Stimulated activated naive CD8-positive, alpha-beta T cell treated with anti-CD3 and anti-CD28 coated beads, Interleukin-15, Interleukin-2, amounts not matched to agents 100 ng/mL and 50 ng/mL, for 24 hours (primary cell): Measurements from ENCODE around the gene ANTKMT.
"Not testable (repeated sequence)": the region's sequence is repeated elsewhere in the genome, so short reads cannot be mapped to it uniquely, and the experiment has no call there.

Source experiments
- H3K27ac Mint-ChIP-seq: one replicate; pipeline ENCODE4 v1.8.0; 2021; ENCODE audit warnings: mild to moderate bottlenecking, mixed read lengths
- H3K27me3 Mint-ChIP-seq: one replicate; pipeline ENCODE4 v1.8.0; 2021; ENCODE audit warnings: mixed read lengths
- H3K36me3 Mint-ChIP-seq: one replicate; pipeline ENCODE4 v1.8.0; 2021; ENCODE audit warnings: low read depth, mixed read lengths
- H3K4me1 Mint-ChIP-seq: one replicate; pipeline ENCODE4 v1.8.0; 2021; ENCODE audit warnings: low read depth, mixed read lengths
- H3K4me3 Mint-ChIP-seq: one replicate; pipeline ENCODE4 v1.8.0; 2021; ENCODE audit warnings: mild to moderate bottlenecking, mixed read lengths
- H3K9me3 Mint-ChIP-seq: one replicate; pipeline ENCODE4 v1.8.0; 2021; ENCODE audit warnings: mixed read lengths

Gene ANTKMT

DNA sequence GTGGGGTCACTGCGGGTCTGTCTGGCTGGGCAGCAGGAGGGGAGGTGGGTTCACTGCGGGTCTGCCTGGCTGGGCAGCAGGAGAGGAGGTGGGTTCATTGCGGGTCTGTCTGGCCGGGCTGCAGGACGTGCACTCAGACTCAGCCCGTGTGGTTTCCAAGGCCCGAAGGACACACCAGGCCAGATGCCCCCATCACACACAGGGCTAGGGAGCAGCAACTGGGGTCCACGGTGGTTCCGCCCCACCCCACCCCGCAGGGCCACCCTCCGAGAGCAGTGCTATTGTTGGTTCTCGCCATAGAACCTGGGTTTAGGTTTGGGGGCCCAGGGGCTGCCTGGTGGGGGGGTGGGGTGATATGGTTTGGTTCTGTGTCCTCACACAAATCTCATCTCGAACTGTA lies 25.7 kb downstream of the ANTKMT start:
- Mint-ChIP-seq H3K36me3 (no peaks in the 10 kb centered on the region), H3K4me1 (no peaks in the 10 kb centered on the region), H3K27ac (no peak overlapping the region), H3K27me3 (no peaks in the 10 kb centered on the region), H3K4me3 (no peak overlapping the region), H3K9me3 (no peaks in the 10 kb centered on the region)

DNA sequence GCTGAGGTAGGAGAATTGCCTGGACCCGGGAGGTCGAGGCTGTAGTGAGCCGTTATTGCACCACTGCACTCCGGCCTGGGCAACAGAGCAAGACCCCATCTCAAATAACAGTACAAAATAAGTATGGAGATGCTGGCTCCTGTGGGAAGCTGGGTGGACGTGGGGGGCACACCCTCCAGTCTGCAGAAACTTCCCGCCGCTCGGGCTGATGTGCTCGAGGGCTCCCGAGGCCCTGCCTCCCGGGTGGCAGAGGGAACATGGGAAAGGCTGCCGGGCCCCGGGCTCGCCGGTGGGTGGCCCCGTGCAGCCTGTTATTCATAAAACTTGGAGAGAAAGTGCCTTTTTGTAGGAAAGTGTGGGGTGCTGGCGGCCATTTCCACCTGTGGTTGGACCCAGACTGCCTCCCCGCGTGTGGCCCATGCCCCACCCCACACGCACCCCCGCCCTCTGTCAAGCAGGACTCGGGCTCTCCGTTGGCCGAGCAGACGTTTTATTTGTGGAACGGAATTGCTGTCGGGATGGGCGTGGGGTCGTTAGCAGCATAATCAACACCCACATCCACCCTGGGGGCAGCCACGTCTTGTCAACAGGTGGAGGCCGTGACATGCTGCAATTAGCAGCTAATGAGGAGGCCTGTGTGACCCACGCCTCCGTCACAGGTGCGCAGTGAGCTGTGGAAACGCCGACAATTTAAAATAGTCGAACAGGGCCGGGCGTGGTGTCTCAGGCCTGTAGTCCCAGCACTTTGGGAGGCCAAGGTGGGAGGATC lies 27.2 kb downstream of the ANTKMT start:
- no peak overlapping the region for H3K4me3 Mint-ChIP-seq
- H3K4me1 Mint-ChIP-seq: no peaks in the 10 kb centered on the region
- H3K27me3 Mint-ChIP-seq: no peaks in the 10 kb centered on the region
- no peak overlapping the region for H3K27ac Mint-ChIP-seq
- no peaks in the 10 kb centered on the region for H3K9me3 Mint-ChIP-seq
- H3K36me3 Mint-ChIP-seq: no peaks in the 10 kb centered on the region

DNA sequence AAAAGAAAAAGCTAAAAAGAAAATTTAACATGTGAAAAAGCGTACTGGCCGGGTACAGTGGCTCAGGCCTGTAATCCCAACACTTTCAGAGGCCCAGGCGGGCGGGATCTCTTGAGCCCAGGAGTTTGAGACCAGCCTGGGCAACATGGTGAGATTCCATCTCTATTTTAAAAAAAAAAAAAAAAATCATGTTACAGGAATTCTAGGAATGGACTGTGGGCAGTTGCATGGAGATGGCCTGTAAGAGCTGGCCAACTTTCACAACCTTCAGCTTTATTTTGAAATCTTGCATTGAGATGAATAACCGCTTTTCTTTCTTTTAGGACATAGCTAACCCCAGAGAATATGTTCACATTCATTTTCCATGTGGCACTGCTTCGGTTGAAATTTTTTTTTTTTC lies 28.1 kb downstream of the ANTKMT start:
- H3K27me3 Mint-ChIP-seq: no peaks in the 10 kb centered on the region
- H3K36me3 Mint-ChIP-seq: no peaks in the 10 kb centered on the region
- no peaks in the 10 kb centered on the region for H3K9me3 Mint-ChIP-seq
- no peak overlapping the region for H3K4me3 Mint-ChIP-seq
- H3K4me1 Mint-ChIP-seq: no peaks in the 10 kb centered on the region
- H3K27ac Mint-ChIP-seq: no peak overlapping the region

GRCh38 chr16:750485-750884 lies 29.5 kb downstream of the ANTKMT start:
- no peaks in the 10 kb centered on the region for H3K27me3 Mint-ChIP-seq
- H3K9me3 Mint-ChIP-seq: no peaks in the 10 kb centered on the region
- H3K4me3 Mint-ChIP-seq: no peak overlapping the region
- H3K4me1 Mint-ChIP-seq: no peaks in the 10 kb centered on the region
- no peaks in the 10 kb centered on the region for H3K36me3 Mint-ChIP-seq
- H3K27ac Mint-ChIP-seq: no peak overlapping the region

- no peaks in the 10 kb centered on the region for H3K27me3 Mint-ChIP-seq
These were observed 30.4 kb downstream of the ANTKMT start for GRCh38 chr16:751152-752006.

GRCh38 chr16:752007-752312 lies 31.0 kb downstream of the ANTKMT start:
- H3K36me3 Mint-ChIP-seq: no peaks in the 10 kb centered on the region
- no peak overlapping the region for H3K4me3 Mint-ChIP-seq
- no peaks in the 10 kb centered on the region for H3K4me1 Mint-ChIP-seq
- no peaks in the 10 kb centered on the region for H3K9me3 Mint-ChIP-seq
- no peaks in the 10 kb centered on the region for H3K27me3 Mint-ChIP-seq
- no peak overlapping the region for H3K27ac Mint-ChIP-seq

More at GRCh38 chr16:751152-752006, 30.4 kb downstream of the ANTKMT start:
- no peaks in the 10 kb centered on the region for H3K36me3 Mint-ChIP-seq
- H3K9me3 Mint-ChIP-seq: no peaks in the 10 kb centered on the region
- no peak overlapping the region for H3K27ac Mint-ChIP-seq
- no peak overlapping the region for H3K4me3 Mint-ChIP-seq
- no peaks in the 10 kb centered on the region for H3K4me1 Mint-ChIP-seq

GRCh38 chr16:754121-754607 lies 33.2 kb downstream of the ANTKMT start:
- H3K4me1 Mint-ChIP-seq, H3K27me3 Mint-ChIP-seq, H3K4me3 Mint-ChIP-seq, H3K36me3 Mint-ChIP-seq, H3K27ac Mint-ChIP-seq, H3K9me3 Mint-ChIP-seq: not testable (repeated sequence)

DNA sequence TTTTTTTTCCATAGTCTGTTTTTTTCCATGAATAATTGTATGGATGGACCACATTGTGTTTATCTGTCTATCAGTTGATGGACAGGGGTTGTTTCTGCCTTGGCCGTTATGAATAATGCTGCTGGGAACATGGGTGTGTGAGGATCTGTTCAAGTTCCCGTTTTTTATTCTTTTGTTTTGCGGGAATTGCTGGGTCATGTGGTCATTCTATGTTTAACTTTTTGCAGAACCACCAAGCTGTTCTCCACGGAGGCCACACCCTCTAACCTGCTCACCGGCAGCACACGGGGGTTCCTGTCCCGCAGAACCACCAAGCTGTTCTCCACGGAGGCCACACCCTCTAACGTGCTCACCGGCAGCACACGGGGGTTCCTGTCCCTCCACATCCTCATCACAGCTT lies 33.7 kb downstream of the ANTKMT start:
- Mint-ChIP-seq H3K4me1 (no peaks in the 10 kb centered on the region), H3K27me3 (peaks cover 5% of the 10 kb centered on the region), H3K9me3 (no peaks in the 10 kb centered on the region), H3K27ac (no peak overlapping the region), H3K36me3 (no peaks in the 10 kb centered on the region), H3K4me3 (no peak overlapping the region)

- H3K4me1 Mint-ChIP-seq: no peaks in the 10 kb centered on the region
These were observed 35.5 kb downstream of the ANTKMT start for GRCh38 chr16:756428-756827.

GRCh38 chr16:759110-759910 lies 38.4 kb downstream of the ANTKMT start:
- H3K36me3 Mint-ChIP-seq: no peaks in the 10 kb centered on the region
- no peak overlapping the region for H3K27ac Mint-ChIP-seq
- H3K27me3 Mint-ChIP-seq: peaks cover 5% of the 10 kb centered on the region
- no peak overlapping the region for H3K4me3 Mint-ChIP-seq
- no peaks in the 10 kb centered on the region for H3K9me3 Mint-ChIP-seq
- no peaks in the 10 kb centered on the region for H3K4me1 Mint-ChIP-seq

More at GRCh38 chr16:756428-756827, 35.5 kb downstream of the ANTKMT start:
- Mint-ChIP-seq H3K36me3 (no peaks in the 10 kb centered on the region), H3K27me3 (peaks cover 5% of the 10 kb centered on the region), H3K4me3 (no peak overlapping the region), H3K9me3 (no peaks in the 10 kb centered on the region), H3K27ac (no peak overlapping the region)

DNA sequence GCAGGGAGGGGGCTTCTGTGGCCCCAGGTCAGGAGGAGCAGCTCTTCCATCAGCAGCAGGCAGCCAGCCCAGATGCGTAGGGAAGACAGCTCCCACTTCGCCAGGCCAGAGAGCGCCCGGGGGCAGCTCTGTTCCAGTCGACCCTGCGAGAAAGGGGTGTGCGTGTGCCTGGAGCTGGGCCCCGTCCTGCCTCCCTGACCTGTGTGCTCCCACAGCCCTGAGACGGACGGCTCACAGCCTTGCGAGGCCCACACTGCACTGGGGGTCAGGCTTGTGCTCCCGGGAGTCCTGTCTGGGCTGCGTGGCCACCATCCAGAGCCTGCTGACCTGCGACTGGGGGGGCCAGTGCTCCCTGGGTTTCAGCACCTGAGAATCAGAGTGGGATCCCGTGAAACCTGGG lies 39.1 kb downstream of the ANTKMT start:
- Mint-ChIP-seq H3K27ac (no peak overlapping the region), H3K9me3 (no peaks in the 10 kb centered on the region), H3K36me3 (no peaks in the 10 kb centered on the region), H3K4me1 (no peaks in the 10 kb centered on the region), H3K4me3 (no peak overlapping the region), H3K27me3 (peaks cover 5% of the 10 kb centered on the region)

- Mint-ChIP-seq H3K27me3 (peaks cover 5% of the 10 kb centered on the region), H3K4me1 (no peaks in the 10 kb centered on the region), H3K27ac (no peak within 1 kb of the TSS), H3K36me3 (no peaks in the 10 kb centered on the region), H3K9me3 (no peaks in the 10 kb centered on the region), H3K4me3 (no peak within 1 kb of the TSS)
These were observed 39.8 kb downstream of the ANTKMT start, which contains the start of gene MSLN for GRCh38 chr16:760545-761343. TSS of gene MSLN (plus strand) at chr16:760734. CDS start at chr16:762681, 1,947 bp downstream.

- H3K4me3 Mint-ChIP-seq: no peak overlapping the region
These were observed 40.9 kb downstream of the ANTKMT start for GRCh38 chr16:761625-762513.

More at GRCh38 chr16:761625-762513, 40.9 kb downstream of the ANTKMT start:
- H3K27me3 Mint-ChIP-seq: peaks cover 5% of the 10 kb centered on the region
- no peak overlapping the region for H3K27ac Mint-ChIP-seq
- no peaks in the 10 kb centered on the region for H3K4me1 Mint-ChIP-seq
- H3K9me3 Mint-ChIP-seq: no peaks in the 10 kb centered on the region
- H3K36me3 Mint-ChIP-seq: no peaks in the 10 kb centered on the region
